Mesenchymal stem cell (in vitro differentiated cells and primary cell): ENCODE measurements around the gene DNAH12.
"Not testable (repeated sequence)": the region's sequence is repeated elsewhere in the genome, so short reads cannot be mapped to it uniquely, and the experiment has no call there.

Experiments
- DNase-seq: peaks from one replicate; pipeline ENCODE4 v3.0.0-alpha.2; 2013
- H2AFZ ChIP-seq: one replicate; pipeline ENCODE4 v1.6.1; 2013; ENCODE audit warnings: low read depth, mild to moderate bottlenecking, control low read depth, inconsistent platforms, low read length, moderate library complexity
- H2AK5ac ChIP-seq: 2 replicates; pipeline ENCODE4 v1.6.1; 2013; ENCODE audit warnings: low read length, moderate library complexity, mild to moderate bottlenecking, inconsistent platforms; ENCODE audit not compliant: severe bottlenecking
- H2BK120ac ChIP-seq: one replicate; pipeline ENCODE4 v1.6.1; 2013; ENCODE audit warnings: low read depth, mild to moderate bottlenecking, inconsistent platforms, low read length, moderate library complexity
- H2BK12ac ChIP-seq, 2 experiments: one replicate each; pipeline ENCODE4 v1.6.1; 2013; ENCODE audit warnings: inconsistent platforms in 2 of 2, low read length in 2 of 2, mild to moderate bottlenecking in 2 of 2, moderate library complexity in 2 of 2, control low read depth in 1 of 2
- H2BK15ac ChIP-seq: one replicate; pipeline ENCODE4 v1.6.1; 2013; ENCODE audit warnings: mild to moderate bottlenecking, low read depth, inconsistent platforms; ENCODE audit not compliant: poor library complexity, severe bottlenecking
- H2BK5ac ChIP-seq: 2 replicates; pipeline ENCODE4 v1.6.1; 2013; ENCODE audit warnings: low read depth, mild to moderate bottlenecking, low read length, control low read depth, inconsistent platforms; ENCODE audit not compliant: poor library complexity, severe bottlenecking
- H3K14ac ChIP-seq, 2 experiments: one replicate each; pipeline ENCODE4 v1.6.1; 2013; ENCODE audit warnings: inconsistent platforms in 2 of 2, low read length in 2 of 2, control low read depth in 1 of 2, mild to moderate bottlenecking in 1 of 2, moderate library complexity in 1 of 2
- H3K18ac ChIP-seq, 2 experiments: one replicate each; pipeline ENCODE4 v1.6.1; 2013; ENCODE audit warnings: inconsistent platforms in 2 of 2, low read length in 2 of 2, control low read depth in 1 of 2, low read depth in 1 of 2, mild to moderate bottlenecking in 1 of 2
- H3K23ac ChIP-seq, 2 experiments: one replicate each; pipeline ENCODE4 v1.6.1; 2013; ENCODE audit warnings: inconsistent platforms in 2 of 2, low read length in 2 of 2, mild to moderate bottlenecking in 2 of 2, moderate library complexity in 2 of 2, control low read depth in 1 of 2
- H3K27ac ChIP-seq: 2 replicates; pipeline ENCODE4 v1.5.1; 2013; ENCODE audit warnings: mild to moderate bottlenecking, moderate library complexity, low read length, control low read depth, inconsistent platforms; ENCODE audit not compliant: poor library complexity, severe bottlenecking
- H3K27me3 ChIP-seq, 2 experiments: 2 replicates each; pipeline versions ENCODE4 v1.6.1 to v1.7.0; 2013; ENCODE audit warnings: low read length in 2 of 2, mild to moderate bottlenecking in 2 of 2, moderate library complexity in 2 of 2, control low read depth in 1 of 2, inconsistent platforms in 1 of 2; ENCODE audit not compliant: control insufficient read depth in 1 of 2, insufficient read depth in 1 of 2
- H3K36me3 ChIP-seq, 2 experiments: 2 replicates each; pipeline versions ENCODE4 v1.6.1 to v1.7.0; 2013; ENCODE audit warnings: low read length in 2 of 2, control low read depth in 1 of 2, inconsistent platforms in 1 of 2, low read depth in 1 of 2, mild to moderate bottlenecking in 1 of 2; ENCODE audit not compliant: insufficient read depth in 2 of 2, control insufficient read depth in 1 of 2
- H3K4ac ChIP-seq, 2 experiments: one replicate each; pipeline ENCODE4 v1.6.1; 2013; ENCODE audit warnings: inconsistent platforms in 2 of 2, low read length in 2 of 2, mild to moderate bottlenecking in 2 of 2, moderate library complexity in 2 of 2, control low read depth in 1 of 2, low read depth in 1 of 2
- H3K4me1 ChIP-seq: 2 replicates; pipeline ENCODE4 v1.6.1; 2013; ENCODE audit warnings: low read depth, low read length, control low read depth; ENCODE audit not compliant: control insufficient read depth, insufficient read depth
- H3K4me2 ChIP-seq: 2 replicates; pipeline ENCODE4 v1.6.1; 2013; ENCODE audit warnings: low read length, mild to moderate bottlenecking, inconsistent platforms; ENCODE audit not compliant: poor library complexity, severe bottlenecking
- H3K4me3 ChIP-seq, 2 experiments: 2 replicates each; pipeline versions ENCODE4 v1.5.1 to v1.7.0; 2013; ENCODE audit warnings: low read length in 2 of 2, mild to moderate bottlenecking in 2 of 2, control low read depth in 1 of 2, low read depth in 1 of 2; ENCODE audit not compliant: insufficient read depth in 1 of 2
- H3K79me1 ChIP-seq: replicated peaks from 2 replicates; pipeline ENCODE4 v1.6.1; 2013; ENCODE audit warnings: mild to moderate bottlenecking, control low read depth, low read length, inconsistent platforms; ENCODE audit not compliant: poor library complexity, severe bottlenecking
- H3K9ac ChIP-seq: 2 replicates; pipeline ENCODE4 v1.7.0; 2013; ENCODE audit warnings: mild to moderate bottlenecking, low read length, moderate library complexity
- H3K9me3 ChIP-seq: 2 replicates; pipeline ENCODE4 v1.7.0; 2013; ENCODE audit warnings: mild to moderate bottlenecking, low read length; ENCODE audit not compliant: control insufficient read depth
- H4K8ac ChIP-seq: one replicate; pipeline ENCODE4 v1.6.1; 2013; ENCODE audit warnings: inconsistent platforms, mild to moderate bottlenecking, low read length, moderate library complexity
- H4K91ac ChIP-seq: one replicate; pipeline ENCODE4 v1.6.1; 2013; ENCODE audit warnings: mild to moderate bottlenecking, low read length, inconsistent platforms
- WGBS: methylation state at CpG from one replicate; pipeline ENCODE4 v1.1.7; 2013; ENCODE audit warnings: mixed read lengths; 5-methylcytosine and 5-hydroxymethylcytosine counted together

The DNAH12 gene

GRCh38 chr3:57446318-57446841, 97.8 kb downstream of the DNAH12 start:
- Histone ChIP-seq H3K27me3 (no peaks in the 10 kb centered on the region), H3K18ac (no peak overlapping the region), H2AFZ (no peak overlapping the region), H3K23ac (no peak overlapping the region), H4K8ac (no peak overlapping the region), H3K4me2 (no peak overlapping the region), H2AK5ac (no peak overlapping the region), H4K91ac (no peak overlapping the region), H3K4me3 (peak overlapping the region in 1 of 2 experiments; percentile 11), H3K9me3 (no peaks in the 10 kb centered on the region), H3K9ac (no peak overlapping the region), H3K4me1 (peaks cover 3% of the 10 kb centered on the region), H3K36me3 (no peaks in the 10 kb centered on the region), H3K4ac (no peak overlapping the region), H2BK12ac (no peak overlapping the region), H2BK15ac (no peak overlapping the region), H3K14ac (no peak overlapping the region), H2BK120ac (no peak overlapping the region), H2BK5ac (no peak overlapping the region), H3K79me1 (no peaks in the 10 kb centered on the region), H3K27ac (no peak overlapping the region)
- DNase-seq, result no peak
- 92% methylated on average over 1 of the region's 1 CpG for WGBS

GRCh38 chr3:57444469-57444868, 99.7 kb downstream of the DNAH12 start:
- H4K8ac ChIP-seq, result no peak overlapping the region
- no peak overlapping the region for H3K4ac ChIP-seq
- no peak overlapping the region for H2AK5ac ChIP-seq
- no peak overlapping the region for H2BK15ac ChIP-seq
- H3K4me1 ChIP-seq, result no peaks in the 10 kb centered on the region
- H2AFZ ChIP-seq, result no peak overlapping the region
- H3K79me1 ChIP-seq, result no peaks in the 10 kb centered on the region
- no peak overlapping the region for H3K14ac ChIP-seq
- H2BK12ac ChIP-seq, result no peak overlapping the region
- no peak overlapping the region for H2BK5ac ChIP-seq
- WGBS, result 75% methylated on average over 1 of the region's 5 CpGs
- no peak overlapping the region for H3K18ac ChIP-seq
- DNase-seq, result no peak
- H3K9me3 ChIP-seq, result no peaks in the 10 kb centered on the region
- no peak overlapping the region for H3K27ac ChIP-seq
- H3K36me3 ChIP-seq, result no peaks in the 10 kb centered on the region
- no peak overlapping the region for H4K91ac ChIP-seq
- no peaks in the 10 kb centered on the region for H3K27me3 ChIP-seq
- H3K4me2 ChIP-seq, result no peak overlapping the region
- no peak overlapping the region for H3K23ac ChIP-seq
- no peak overlapping the region for H3K9ac ChIP-seq
- no peak overlapping the region for H2BK120ac ChIP-seq
- H3K4me3 ChIP-seq, result no peak overlapping the region

- not testable (repeated sequence) for H2BK12ac ChIP-seq, H2BK5ac ChIP-seq, H3K36me3 ChIP-seq
Observed at GRCh38 chr3:57440144-57440543, 104.0 kb downstream of the DNAH12 start.

GRCh38 chr3:57438460-57438859, 105.7 kb downstream of the DNAH12 start:
- H2AK5ac ChIP-seq, H3K4ac ChIP-seq, H3K27me3 ChIP-seq, H3K27ac ChIP-seq, H2AFZ ChIP-seq, DNase-seq, H3K23ac ChIP-seq, H2BK5ac ChIP-seq, H2BK120ac ChIP-seq, H4K8ac ChIP-seq, H2BK12ac ChIP-seq, H3K9me3 ChIP-seq, H2BK15ac ChIP-seq, H3K14ac ChIP-seq, H3K4me3 ChIP-seq, H3K4me1 ChIP-seq, H3K18ac ChIP-seq, H3K4me2 ChIP-seq, H3K9ac ChIP-seq, H4K91ac ChIP-seq, H3K79me1 ChIP-seq, H3K36me3 ChIP-seq: not testable (repeated sequence)
- WGBS, result 77% methylated on average over 7 of the region's 7 CpGs

More at GRCh38 chr3:57440144-57440543, 104.0 kb downstream of the DNAH12 start:
- H3K79me1 ChIP-seq, DNase-seq, H4K91ac ChIP-seq, H3K9ac ChIP-seq, H3K4ac ChIP-seq, H3K9me3 ChIP-seq, H3K23ac ChIP-seq, H2AK5ac ChIP-seq, H3K14ac ChIP-seq, H4K8ac ChIP-seq, H3K4me2 ChIP-seq, H2BK15ac ChIP-seq, H3K27ac ChIP-seq, H3K4me1 ChIP-seq, H3K18ac ChIP-seq, H3K4me3 ChIP-seq, H3K27me3 ChIP-seq, H2AFZ ChIP-seq, H2BK120ac ChIP-seq: not testable (repeated sequence)
